SK-N-SH (cell line): ENCODE measurements around the gene ARL8A.

Source experiments
- FOXJ3 ChIP-seq: sonication (generic); formaldehyde crosslinking; IDR thresholded peaks from 2 replicates; pipeline ENCODE4 v1.5.1; 2020; ENCODE audit warnings: mild to moderate bottlenecking, missing genetic modification reagents
- JUND ChIP-seq: IDR thresholded peaks from 2 replicates; pipeline ENCODE4 v1.4.0; 2012
- MXI1 ChIP-seq: IDR thresholded peaks from 2 replicates; pipeline ENCODE4 v1.6.1; 2012; ENCODE audit warnings: mild to moderate bottlenecking, low read depth, low read length, improper control_type of control experiment
- NFIC ChIP-seq: IDR thresholded peaks from 2 replicates; pipeline ENCODE4 v1.4.0; 2012; ENCODE audit warnings: borderline replicate concordance
- NRF1 ChIP-seq: IDR thresholded peaks from 2 replicates; pipeline ENCODE4 v1.6.1; 2012; ENCODE audit warnings: low read depth, mild to moderate bottlenecking, low read length
- POLR2AphosphoS5 ChIP-seq: IDR thresholded peaks from 2 replicates; pipeline ENCODE4 v1.6.1; 2012; ENCODE audit warnings: low read depth, low read length
- RAD21 ChIP-seq: IDR thresholded peaks from 2 replicates; pipeline ENCODE4 v1.6.1; 2012; ENCODE audit warnings: mild to moderate bottlenecking, low read length
- RCOR1 ChIP-seq: fragments of 150-350 bp; IDR thresholded peaks from 2 replicates; pipeline ENCODE4 v1.6.1; 2017; ENCODE audit warnings: antibody characterized with exemption, low read length
- SIN3A ChIP-seq: IDR thresholded peaks from 2 replicates; pipeline ENCODE4 v1.6.1; 2012; ENCODE audit warnings: low read depth, mild to moderate bottlenecking, low read length, moderate library complexity, borderline replicate concordance
- SMC3 ChIP-seq: IDR thresholded peaks from 2 replicates; pipeline ENCODE4 v1.6.1; 2012; ENCODE audit warnings: low read depth, low read length, improper control_type of control experiment
- TCF12 ChIP-seq: IDR thresholded peaks from 2 replicates; pipeline ENCODE4 v1.4.0; 2012
- TEAD4 ChIP-seq: IDR thresholded peaks from 2 replicates; pipeline ENCODE4 v1.4.0; 2012; ENCODE audit warnings: mild to moderate bottlenecking, borderline replicate concordance; ENCODE audit not compliant: insufficient read depth
- TF ChIP-seq, protein P1 (sequence below): fragments of 200-600 bp; sonication (generic); IDR thresholded peaks from 2 replicates; pipeline ENCODE4 v1.6.1; 2017; ENCODE audit warnings: antibody characterized with exemption, mild to moderate bottlenecking, moderate library complexity
- TF ChIP-seq, protein P2 (sequence below): IDR thresholded peaks from 2 replicates; pipeline ENCODE4 v1.4.0; 2012; ENCODE audit warnings: low read depth

DNA sequence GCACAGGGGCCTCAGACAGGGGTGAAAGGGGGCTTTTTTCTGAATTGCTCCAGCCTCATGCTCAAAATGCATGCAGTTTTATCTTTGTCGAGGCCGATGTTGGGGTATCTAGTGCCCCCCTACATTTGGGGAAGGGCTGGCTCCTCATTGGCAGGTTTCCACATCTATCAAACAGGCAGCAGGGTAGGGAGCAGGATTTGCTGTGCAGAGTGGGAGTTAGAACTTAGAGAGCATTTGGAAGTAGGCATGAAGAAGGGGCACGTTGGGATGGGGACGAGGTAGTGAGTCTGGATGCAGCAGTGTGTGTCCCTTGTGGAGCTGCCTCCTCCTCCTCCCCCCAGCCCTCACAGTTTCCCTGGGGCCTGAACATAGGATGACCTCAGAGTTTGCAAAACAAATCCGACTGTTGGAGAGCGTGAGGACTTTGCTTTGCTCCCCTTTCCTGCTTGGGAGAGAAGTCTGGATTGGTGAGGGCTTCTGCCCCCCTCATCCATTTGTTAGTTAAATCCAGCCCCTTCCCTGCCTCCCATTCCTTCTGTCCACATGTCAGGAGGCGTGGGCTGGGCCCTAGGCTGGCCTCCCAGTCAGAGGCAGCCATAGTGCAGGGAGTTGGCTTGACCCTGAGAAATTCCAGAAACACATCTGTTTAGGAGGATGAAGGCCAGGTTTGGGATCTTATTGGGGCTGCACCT lies 58.7 kb downstream of the ARL8A start:
- TF ChIP-seq, protein P1, sequence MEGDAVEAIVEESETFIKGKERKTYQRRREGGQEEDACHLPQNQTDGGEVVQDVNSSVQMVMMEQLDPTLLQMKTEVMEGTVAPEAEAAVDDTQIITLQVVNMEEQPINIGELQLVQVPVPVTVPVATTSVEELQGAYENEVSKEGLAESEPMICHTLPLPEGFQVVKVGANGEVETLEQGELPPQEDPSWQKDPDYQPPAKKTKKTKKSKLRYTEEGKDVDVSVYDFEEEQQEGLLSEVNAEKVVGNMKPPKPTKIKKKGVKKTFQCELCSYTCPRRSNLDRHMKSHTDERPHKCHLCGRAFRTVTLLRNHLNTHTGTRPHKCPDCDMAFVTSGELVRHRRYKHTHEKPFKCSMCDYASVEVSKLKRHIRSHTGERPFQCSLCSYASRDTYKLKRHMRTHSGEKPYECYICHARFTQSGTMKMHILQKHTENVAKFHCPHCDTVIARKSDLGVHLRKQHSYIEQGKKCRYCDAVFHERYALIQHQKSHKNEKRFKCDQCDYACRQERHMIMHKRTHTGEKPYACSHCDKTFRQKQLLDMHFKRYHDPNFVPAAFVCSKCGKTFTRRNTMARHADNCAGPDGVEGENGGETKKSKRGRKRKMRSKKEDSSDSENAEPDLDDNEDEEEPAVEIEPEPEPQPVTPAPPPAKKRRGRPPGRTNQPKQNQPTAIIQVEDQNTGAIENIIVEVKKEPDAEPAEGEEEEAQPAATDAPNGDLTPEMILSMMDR = no peak
- TF ChIP-seq RAD21 = no peak
- TF ChIP-seq JUND = no peak
- TF ChIP-seq FOXJ3 (CRISPR knock-in tag) = no peak
- no peak for TF ChIP-seq POLR2AphosphoS5
- no peak for TF ChIP-seq NRF1
- TF ChIP-seq, protein P2, sequence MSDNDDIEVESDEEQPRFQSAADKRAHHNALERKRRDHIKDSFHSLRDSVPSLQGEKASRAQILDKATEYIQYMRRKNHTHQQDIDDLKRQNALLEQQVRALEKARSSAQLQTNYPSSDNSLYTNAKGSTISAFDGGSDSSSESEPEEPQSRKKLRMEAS = no peak
- TF ChIP-seq TCF12 = no peak
- no peak for TF ChIP-seq NFIC
- no peak for TF ChIP-seq MXI1
- TF ChIP-seq SMC3 = no peak
- TF ChIP-seq TEAD4 = no peak
- no peak for TF ChIP-seq SIN3A
- no peak for TF ChIP-seq RCOR1
